ENCODE measurements around the gene TACC2. TPM values are rescaled to one million over a fixed set of nuclear protein-coding genes. Genes with fewer than 3 reads are reported as not detected.

Gene TACC2
- total and polyA plus RNA-seq, 4 donors, result 43.3 to 309 (median 127) TPM

- Histone ChIP-seq H3K9me3 (ENCODE audit: control insufficient read depth in 4 of 4, insufficient read depth in 3 of 4, low read length in 3 of 4) (no peaks in the 10 kb centered on the region), H3K9ac (ENCODE audit: insufficient read depth in 1 of 2, low read length in 2 of 2) (no peak overlapping the region), H3K4me1 (ENCODE audit: control insufficient read depth in 5 of 5, insufficient read depth in 5 of 5, low read length in 5 of 5) (peaks cover 0 to 7% (median 0%) of the 10 kb centered on the region in 5 donors), H3K36me3 (ENCODE audit: control insufficient read depth in 4 of 4, insufficient read depth in 4 of 4, low read length in 4 of 4) (peaks cover 0 to 8% (median 3%) of the 10 kb centered on the region in 4 donors), H3K27me3 (ENCODE audit: control insufficient read depth in 3 of 3, insufficient read depth in 3 of 3, low read length in 2 of 3) (no peaks in the 10 kb centered on the region), H3K4me3 (no peak overlapping the region), H3K27ac (ENCODE audit: low read depth in 1 of 2, low read length in 1 of 2) (no peak overlapping the region)
- no peak for ATAC-seq (ENCODE audit: insufficient read depth, low FRiP score)
- DNase-seq, result no peak
- WGBS, 2 donors, result 93% methylated on average over 5 of the region's 5 CpGs
- TF ChIP-seq CTCF (IDR thresholded peaks at IDR 0.05; ENCODE audit: control extremely low read depth, extremely low read depth), result no peak
Observed at GRCh38 chr10:121952226-121952625, 36.7 kb upstream of the TACC2 start.

- Histone ChIP-seq H3K4me1 (ENCODE audit: control insufficient read depth in 5 of 5, insufficient read depth in 5 of 5, low read length in 5 of 5) (no peaks in the 10 kb centered on the region), H3K9me3 (ENCODE audit: control insufficient read depth in 4 of 4, insufficient read depth in 3 of 4, low read length in 3 of 4) (no peaks in the 10 kb centered on the region), H3K36me3 (ENCODE audit: control insufficient read depth in 4 of 4, insufficient read depth in 4 of 4, low read length in 4 of 4) (peaks cover 8 to 14% (median 9%) of the 10 kb centered on the region in 4 donors), H3K4me3 (no peak overlapping the region), H3K27me3 (ENCODE audit: control insufficient read depth in 3 of 3, insufficient read depth in 3 of 3, low read length in 2 of 3) (no peaks in the 10 kb centered on the region), H3K9ac (ENCODE audit: insufficient read depth in 1 of 2, low read length in 2 of 2) (no peak overlapping the region), H3K27ac (ENCODE audit: low read depth in 1 of 2, low read length in 1 of 2) (no peak overlapping the region)
- no peak for TF ChIP-seq CTCF (IDR thresholded peaks at IDR 0.05; ENCODE audit: control extremely low read depth, extremely low read depth)
- no peak for DNase-seq
- 90 to 94% methylated on average over 7 of the region's 7 CpGs for WGBS, 2 donors
- no peak for ATAC-seq (ENCODE audit: insufficient read depth, low FRiP score)
Observed at GRCh38 chr10:121956111-121957061, 32.6 kb upstream of the TACC2 start.

GRCh38 chr10:121959671-121960070 lies 29.3 kb upstream of the TACC2 start:
- Histone ChIP-seq H3K9ac (ENCODE audit: insufficient read depth in 1 of 2, low read length in 2 of 2) (no peak overlapping the region), H3K36me3 (ENCODE audit: control insufficient read depth in 4 of 4, insufficient read depth in 4 of 4, low read length in 4 of 4) (peaks cover 11 to 16% (median 13%) of the 10 kb centered on the region in 4 donors), H3K9me3 (ENCODE audit: control insufficient read depth in 4 of 4, insufficient read depth in 3 of 4, low read length in 3 of 4) (no peaks in the 10 kb centered on the region)

More at GRCh38 chr10:121959671-121960070, 29.3 kb upstream of the TACC2 start:
- DNase-seq, result no peak
- Histone ChIP-seq H3K4me1 (ENCODE audit: control insufficient read depth in 5 of 5, insufficient read depth in 5 of 5, low read length in 5 of 5) (no peaks in the 10 kb centered on the region), H3K27ac (ENCODE audit: low read depth in 1 of 2, low read length in 1 of 2) (no peak overlapping the region), H3K4me3 (no peak overlapping the region), H3K27me3 (ENCODE audit: control insufficient read depth in 3 of 3, insufficient read depth in 3 of 3, low read length in 2 of 3) (no peaks in the 10 kb centered on the region)
- ATAC-seq (ENCODE audit: insufficient read depth, low FRiP score), result no peak
- WGBS, 2 donors, result 91 to 95% methylated on average over 3 of the region's 3 CpGs
- no peak for TF ChIP-seq CTCF (IDR thresholded peaks at IDR 0.05; ENCODE audit: control extremely low read depth, extremely low read depth)

Measured in lung (tissue), 12 donors.